ENCODE measurements around the gene MAP7. TPM values are rescaled to one million over a fixed set of nuclear protein-coding genes. Genes with fewer than 3 reads are reported as not detected.

MAP7 gene
- total and polyA plus RNA-seq, 9 of the 15 experiments (the other 6 are each of a cell fraction or from before 2014, with no cell fraction given): 0.76 to 7.7 (median 3.9) TPM

DNA sequence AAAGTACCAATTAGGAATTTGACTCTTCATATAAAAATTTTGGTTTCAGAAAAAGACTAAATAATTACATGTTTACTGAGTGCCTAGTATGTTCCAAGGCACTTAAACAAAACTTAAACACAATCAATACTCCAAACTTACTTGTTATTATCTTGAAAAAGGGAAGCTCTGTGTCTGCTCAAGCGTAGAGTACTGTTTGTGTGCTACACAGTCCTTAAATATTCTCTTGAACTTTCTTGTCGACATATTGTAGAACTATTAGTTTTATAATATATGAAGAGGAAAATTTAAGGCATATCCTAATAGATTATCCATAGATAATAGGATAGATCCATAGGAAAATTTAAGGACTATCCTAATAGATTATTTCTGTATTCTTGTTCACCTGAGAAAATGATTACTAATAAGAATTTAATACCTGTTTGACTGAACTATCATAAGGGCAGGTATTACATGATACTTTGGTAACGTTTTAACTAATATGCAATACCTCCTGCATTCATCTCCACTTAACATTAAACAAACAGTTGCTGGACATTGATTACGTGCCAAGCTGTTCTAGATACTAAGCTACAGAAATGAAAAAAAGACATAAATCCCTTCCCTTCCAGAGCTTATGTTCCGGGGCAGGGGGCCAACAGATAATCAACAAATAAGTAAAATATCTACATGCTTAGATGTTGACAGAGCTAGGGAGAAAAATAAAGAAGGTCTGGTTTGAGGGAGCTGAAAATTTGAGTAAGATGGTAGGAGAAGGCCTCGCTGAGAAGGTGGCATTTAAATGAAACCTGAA lies 145.4 kb downstream of the MAP7 start:
- no TSS peak for BruUV-seq (replicated peaks)
- Histone ChIP-seq H3K79me2 (ENCODE audit: control insufficient read depth, insufficient read depth, low read length) (no peaks in the 10 kb centered on the region), H3K4me1 (replicated peaks in 1 of 2; ENCODE audit: control insufficient read depth in 2 of 2, insufficient read depth in 2 of 2, low read length in 2 of 2) (peaks cover 4 to 40% of the 10 kb centered on the region in 2 experiments), H3K9ac (ENCODE audit: insufficient read depth in 1 of 2, low read depth in 2 of 2, low read length in 2 of 2) (no peak overlapping the region), H3K36me3 (ENCODE audit: control insufficient read depth, insufficient read depth, low read length) (no peaks in the 10 kb centered on the region), H3K4me3 (no peak overlapping the region), H2AFZ (ENCODE audit: low read depth, low read length) (peak overlapping the region; percentile 22; the same call in 1 of the 2 replicates), H3K27me3 (ENCODE audit: control insufficient read depth in 2 of 2, insufficient read depth in 2 of 2, low read length in 2 of 2) (no peaks in the 10 kb centered on the region), H3K9me1 (ENCODE audit: control insufficient read depth, insufficient read depth, low read length) (no peaks in the 10 kb centered on the region), H3K9me3 (replicated peaks; ENCODE audit: control insufficient read depth, insufficient read depth, low read depth, low read length) (no peaks in the 10 kb centered on the region), H3K27ac (ENCODE audit: extremely low read depth, low read depth, low read length) (no peak overlapping the region), H3K4me2 (ENCODE audit: insufficient read depth, low read length) (no peak overlapping the region), H4K20me1 (replicated peaks; ENCODE audit: control insufficient read depth, insufficient read depth, low read length) (no peaks in the 10 kb centered on the region)
- ChIA-PET CTCF (ENCODE audit: low intra/inter-chr PET ratio) (no interaction called here), POLR2A (interaction anchor here (2.7 to 3.0 kb wide), 3 partner anchors 11 to 21 kb away, joined by 8 to 14 read pairs (median 8); no protein-coding TSS in a partner anchor)
- TF ChIP-seq ZNF707 (CRISPR knock-in tag; conservative IDR thresholded peaks at IDR 0.05) (no peak), ZNF79 (CRISPR knock-in tag; IDR thresholded peaks at IDR 0.05; ENCODE audit: low read depth) (0 out of 2 replicates have a peak, but pooled peaks have one; percentile 50), ZNF197 (CRISPR knock-in tag; IDR thresholded peaks at IDR 0.05; ENCODE audit: low read depth) (peak; percentile 55; the same call in 1 of the 2 replicates), RAD21 (CRISPR knock-in tag; conservative IDR thresholded peaks at IDR 0.05 in 1 of 2, IDR thresholded peaks at IDR 0.05 in 1 of 2) (0 out of 4 replicates have a peak, but pooled peaks of 1 of the 2 experiments have one; percentile 7), FOXA3 (CRISPR knock-in tag; conservative IDR thresholded peaks at IDR 0.05 in 1 of 2, IDR thresholded peaks at IDR 0.05 in 1 of 2) (no peak)
- FAIRE-seq (no peak), DNase-seq (ENCODE audit: extremely low read depth in 1 of 4, low spot score in 3 of 4) (no peak), ATAC-seq (no peak)
- in situ Hi-C loops (cut with MboI) (no loop called here), intact Hi-C loops (cut with micrococcal nuclease) (no loop called here)
- 32% methylated on average over 6 of the region's 6 CpGs for WGBS (ENCODE audit: insufficient coverage, low coverage, missing lambda C conversion rate)
